PC-3 (cell line): ENCODE data around the gene TRIM45. TPM values are rescaled to one million over a fixed set of nuclear protein-coding genes. Genes with fewer than 3 reads are reported as not detected.

Source experiments
- ATAC-seq: fragments of 200-7000 bp; cut with Tn5 transposase; 2 replicates; pipeline ENCODE4 v1.9.1; 2020; ENCODE audit warnings: mild to moderate bottlenecking, moderate library complexity
- BruUV-seq: library from RNA; stranded (reverse); fragments of 400-500 nt; replicated peaks from 2 replicates; lab custom pipeline; 2021; lab: Mats Ljungman, UMichigan
- CTCF ChIA-PET: fragments of 300-600 bp; sonication (Branson Sonifier 250); formaldehyde crosslinking; loops from one replicate; lab custom pipeline; 2022; ENCODE audit warnings: antibody characterized with exemption; lab: Charles Lee
- POLR2A ChIA-PET: fragments of 300-600 bp; sonication (Branson Sonifier 250); formaldehyde crosslinking; loops from one replicate; lab custom pipeline; 2022; ENCODE audit warnings: antibody characterized with exemption; ENCODE audit not compliant: unreplicated experiment; lab: Charles Lee
- DNase-seq: peaks from one replicate; pipeline ENCODE4 v3.0.0-alpha.2; 2015
- H2AFZ ChIP-seq: fragments of 300-600 bp; sonication (generic); 2 replicates; pipeline ENCODE4 v1.6.0; 2016; ENCODE audit warnings: antibody characterized with exemption, low read length
- H3F3A ChIP-seq: fragments of 300-600 bp; sonication (generic); one replicate; pipeline ENCODE4 v1.6.0; 2017; ENCODE audit warnings: antibody characterized with exemption, low read length, control low read depth, mild to moderate bottlenecking; ENCODE audit not compliant: unreplicated experiment
- H3K27ac ChIP-seq: fragments of 300-600 bp; sonication (generic); 2 replicates; pipeline ENCODE4 v1.5.1; 2016; ENCODE audit warnings: mild to moderate bottlenecking, low read length
- H3K27me3 ChIP-seq: fragments of 300-600 bp; sonication (generic); 2 replicates; pipeline ENCODE4 v1.6.1; 2016; ENCODE audit warnings: low read length, mixed read lengths
- H3K36me3 ChIP-seq: fragments of 300-600 bp; sonication (generic); 2 replicates; pipeline ENCODE4 v1.6.1; 2016; ENCODE audit warnings: low read depth, mixed run types, low read length, mixed read lengths
- H3K4me1 ChIP-seq: fragments of 300-600 bp; sonication (generic); 2 replicates; pipeline ENCODE4 v1.5.1; 2016; ENCODE audit warnings: low read length; ENCODE audit not compliant: insufficient read depth
- H3K4me2 ChIP-seq: fragments of 300-600 bp; sonication (generic); 2 replicates; pipeline ENCODE4 v1.6.0; 2016; ENCODE audit warnings: low read length
- H3K4me3 ChIP-seq: fragments of 300-600 bp; sonication (generic); 2 replicates; pipeline ENCODE4 v1.5.1; 2016; ENCODE audit warnings: mild to moderate bottlenecking, low read length, mixed read lengths
- H3K79me2 ChIP-seq: fragments of 300-600 bp; sonication (generic); 2 replicates; pipeline ENCODE4 v1.6.1; 2017; ENCODE audit warnings: low read length, mixed read lengths
- H3K9ac ChIP-seq: fragments of 300-600 bp; sonication (generic); 2 replicates; pipeline ENCODE4 v1.6.0; 2016; ENCODE audit warnings: mild to moderate bottlenecking, low read length
- H3K9me2 ChIP-seq: fragments of 300-600 bp; sonication (generic); replicated peaks from 2 replicates; pipeline ENCODE4 v1.6.1; 2016; ENCODE audit warnings: mixed run types, low read length, mixed read lengths
- H3K9me3 ChIP-seq: fragments of 300-600 bp; sonication (generic); 2 replicates; pipeline ENCODE4 v1.6.1; 2016; ENCODE audit warnings: low read length, mixed read lengths
- H4K20me1 ChIP-seq: fragments of 300-600 bp; sonication (generic); 2 replicates; pipeline ENCODE4 v1.6.1; 2016; ENCODE audit warnings: low read length, mixed read lengths
- EZH2 ChIP-seq: fragments of 300-600 bp; sonication (generic); IDR thresholded peaks from one replicate; pipeline ENCODE4 v1.6.1; 2017; ENCODE audit warnings: antibody characterized with exemption, mild to moderate bottlenecking, low read length; ENCODE audit not compliant: unreplicated experiment
- EZH2phosphoT487 ChIP-seq: fragments of 300-600 bp; sonication (generic); IDR thresholded peaks from 2 replicates; pipeline ENCODE4 v1.6.1; 2018; ENCODE audit warnings: mild to moderate bottlenecking, antibody characterized with exemption, low read length, borderline replicate concordance
- intact Hi-C: fragments of 100-400 bp; cut with micrococcal nuclease; formaldehyde crosslinking; loops from 2 replicates; pipeline ENCODE4 v1.9.0; 2023
- total RNA-seq: library from RNA; depleted of rRNA; stranded (reverse); fragments of >200 nt; gene quantifications from 2 replicates; pipeline ENCODE4 v1.2.3, GENCODE V29; 2014
- TF ChIP-seq, protein P1 (sequence below): fragments of 300-600 bp; sonication (generic); conservative IDR thresholded peaks from 2 replicates; pipeline ENCODE4 v1.5.1; 2017; ENCODE audit warnings: antibody characterized with exemption, low read depth, mild to moderate bottlenecking, low read length

TRIM45 gene
- total RNA-seq, 1 experiment from 2014 or later = 4.3 TPM

DNA sequence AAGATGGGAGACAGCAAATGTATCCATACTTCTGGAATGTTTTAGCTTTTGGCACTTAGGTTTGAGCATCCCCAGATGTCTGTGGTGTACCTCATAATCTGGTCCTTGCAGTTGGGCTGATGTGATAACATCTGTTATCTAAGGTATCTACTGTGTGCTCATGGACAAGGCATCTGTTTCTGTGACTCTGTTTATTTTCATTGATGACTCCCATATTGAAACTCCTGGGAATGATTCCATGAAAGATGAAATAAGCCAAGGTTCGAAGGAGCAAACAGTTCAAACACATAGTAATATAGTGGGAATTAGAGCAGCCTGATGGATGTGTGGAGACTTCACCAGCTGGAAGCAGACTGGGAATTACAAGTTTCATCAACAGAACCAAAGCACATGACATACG is 20.7 kb upstream of the TRIM45 start:
- no peak overlapping the region for H2AFZ ChIP-seq
- no peak overlapping the region for H3K4me2 ChIP-seq
- intact Hi-C loops = no loop called here
- ATAC-seq (no peak), DNase-seq (no peak)
- H3K36me3 ChIP-seq = no peaks in the 10 kb centered on the region
- H3K27ac ChIP-seq = no peak overlapping the region
- no peaks in the 10 kb centered on the region for H3K79me2 ChIP-seq
- ChIA-PET CTCF (no interaction called here), POLR2A (no interaction called here)
- H3F3A ChIP-seq = no peaks in the 10 kb centered on the region
- no peaks in the 10 kb centered on the region for H3K27me3 ChIP-seq
- TF ChIP-seq, protein P1, sequence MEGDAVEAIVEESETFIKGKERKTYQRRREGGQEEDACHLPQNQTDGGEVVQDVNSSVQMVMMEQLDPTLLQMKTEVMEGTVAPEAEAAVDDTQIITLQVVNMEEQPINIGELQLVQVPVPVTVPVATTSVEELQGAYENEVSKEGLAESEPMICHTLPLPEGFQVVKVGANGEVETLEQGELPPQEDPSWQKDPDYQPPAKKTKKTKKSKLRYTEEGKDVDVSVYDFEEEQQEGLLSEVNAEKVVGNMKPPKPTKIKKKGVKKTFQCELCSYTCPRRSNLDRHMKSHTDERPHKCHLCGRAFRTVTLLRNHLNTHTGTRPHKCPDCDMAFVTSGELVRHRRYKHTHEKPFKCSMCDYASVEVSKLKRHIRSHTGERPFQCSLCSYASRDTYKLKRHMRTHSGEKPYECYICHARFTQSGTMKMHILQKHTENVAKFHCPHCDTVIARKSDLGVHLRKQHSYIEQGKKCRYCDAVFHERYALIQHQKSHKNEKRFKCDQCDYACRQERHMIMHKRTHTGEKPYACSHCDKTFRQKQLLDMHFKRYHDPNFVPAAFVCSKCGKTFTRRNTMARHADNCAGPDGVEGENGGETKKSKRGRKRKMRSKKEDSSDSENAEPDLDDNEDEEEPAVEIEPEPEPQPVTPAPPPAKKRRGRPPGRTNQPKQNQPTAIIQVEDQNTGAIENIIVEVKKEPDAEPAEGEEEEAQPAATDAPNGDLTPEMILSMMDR = no peak
- TF ChIP-seq EZH2 (no peak), EZH2phosphoT487 (no peak)
- H3K9me2 ChIP-seq = no peaks in the 10 kb centered on the region
- no peak overlapping the region for H3K9ac ChIP-seq
- H3K4me1 ChIP-seq = peaks cover 26% of the 10 kb centered on the region
- BruUV-seq = no TSS peak
- H3K9me3 ChIP-seq = no peaks in the 10 kb centered on the region
- H3K4me3 ChIP-seq = no peak overlapping the region
- H4K20me1 ChIP-seq = no peaks in the 10 kb centered on the region

DNA sequence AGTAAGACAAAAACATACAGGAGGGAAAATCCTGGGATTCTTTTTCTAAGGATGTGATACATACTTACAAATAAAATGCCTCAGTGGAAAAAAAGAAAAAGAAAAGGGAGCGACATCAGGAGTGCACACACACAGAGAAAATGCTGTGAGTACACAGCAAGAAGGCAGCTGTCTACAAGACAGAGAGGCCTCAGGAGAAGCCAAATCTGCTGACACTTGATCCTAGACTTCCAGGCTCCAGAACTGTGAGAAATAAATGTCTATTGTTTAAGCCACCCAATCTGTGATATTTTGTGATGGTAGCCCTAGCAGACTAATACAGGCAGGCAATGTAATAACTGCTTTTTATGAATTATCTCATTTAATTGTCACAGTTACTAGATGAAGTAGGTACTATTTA is 17.0 kb upstream of the TRIM45 start:
- Histone ChIP-seq H3K4me3 (no peak overlapping the region), H3K4me1 (peaks cover 7% of the 10 kb centered on the region), H3K27ac (no peak overlapping the region), H3K36me3 (no peaks in the 10 kb centered on the region), H3K79me2 (no peaks in the 10 kb centered on the region), H4K20me1 (no peaks in the 10 kb centered on the region), H3K4me2 (no peak overlapping the region), H3K9me3 (no peaks in the 10 kb centered on the region), H2AFZ (no peak overlapping the region), H3K9me2 (no peaks in the 10 kb centered on the region), H3K27me3 (no peaks in the 10 kb centered on the region), H3K9ac (no peak overlapping the region), H3F3A (no peaks in the 10 kb centered on the region)
- no peak for ATAC-seq
- POLR2A ChIA-PET = no interaction called here
- no TSS peak for BruUV-seq
- intact Hi-C loops = no loop called here
- no peak for DNase-seq
- TF ChIP-seq EZH2phosphoT487 (no peak), EZH2 (no peak)
- TF ChIP-seq, protein P1 = no peak
- CTCF ChIA-PET = no interaction called here

DNA sequence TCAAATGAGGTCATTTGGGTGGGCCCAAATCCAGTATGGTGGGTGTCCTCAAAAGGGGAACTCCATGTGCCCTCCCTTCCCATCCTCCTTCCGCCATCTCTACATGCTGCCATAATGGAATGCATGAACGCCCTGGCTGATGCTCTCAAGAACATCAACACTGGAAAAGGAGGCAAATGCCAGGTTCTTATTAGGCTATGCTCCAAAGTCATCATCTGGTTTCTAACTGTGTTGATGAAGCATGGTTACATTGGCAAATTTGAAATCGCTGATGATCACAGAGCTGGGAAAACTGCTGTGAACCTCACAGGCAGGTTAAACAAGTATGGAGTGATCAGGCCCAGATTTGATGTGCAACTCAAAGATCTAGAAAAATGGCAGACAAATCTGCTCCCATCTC is 16.6 kb upstream of the TRIM45 start:
- no peaks in the 10 kb centered on the region for H3K9me3 ChIP-seq
- no peaks in the 10 kb centered on the region for H4K20me1 ChIP-seq
- H3K79me2 ChIP-seq = no peaks in the 10 kb centered on the region
- H3K4me3 ChIP-seq = no peak overlapping the region
- no peaks in the 10 kb centered on the region for H3K9me2 ChIP-seq
- H3K36me3 ChIP-seq = no peaks in the 10 kb centered on the region
- H3F3A ChIP-seq = no peaks in the 10 kb centered on the region
- H3K4me1 ChIP-seq = peaks cover 3% of the 10 kb centered on the region
- TF ChIP-seq EZH2 (no peak), EZH2phosphoT487 (no peak)
- TF ChIP-seq, protein P1 = no peak
- CTCF ChIA-PET = no interaction called here
- no peaks in the 10 kb centered on the region for H3K27me3 ChIP-seq
- no peak overlapping the region for H2AFZ ChIP-seq
- DNase-seq (no peak), ATAC-seq (no peak)
- BruUV-seq = no TSS peak
- intact Hi-C loops = no loop called here
- H3K9ac ChIP-seq = no peak overlapping the region
- POLR2A ChIA-PET = no interaction called here
- no peak overlapping the region for H3K4me2 ChIP-seq
- H3K27ac ChIP-seq = no peak overlapping the region
